ENCODE measurements around the gene ERC1.

DNA sequence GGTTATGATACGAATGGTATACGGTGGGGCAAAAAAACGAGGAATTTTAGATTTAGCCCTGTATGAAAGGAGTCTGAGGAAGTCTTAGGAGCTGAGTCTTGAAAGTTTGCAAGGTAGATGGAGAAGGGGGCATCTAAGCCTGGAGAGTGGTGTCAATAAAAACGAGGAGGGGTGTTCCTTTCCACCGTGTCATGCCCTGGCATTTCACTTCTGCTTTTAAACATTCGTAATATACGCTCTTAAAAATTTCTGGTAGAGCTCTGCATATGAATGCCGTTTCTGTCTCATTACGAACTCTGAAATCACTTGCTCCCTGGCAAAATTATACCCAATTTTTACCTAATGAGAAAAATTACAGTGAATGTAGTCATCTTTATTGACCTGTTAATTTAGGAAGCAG is 170.2 kb downstream of the ERC1 start:
- TF ChIP-seq POLR2AphosphoS5 (IDR thresholded peaks at IDR 0.05; ENCODE audit: low read depth, low read length): no peak
- TF ChIP-seq POLR2A (IDR thresholded peaks at IDR 0.05; ENCODE audit: low read depth, low read length): no peak
- no peak for TF ChIP-seq TAF1 (IDR thresholded peaks at IDR 0.05; ENCODE audit: low read depth, low read length)
- no peak for TF ChIP-seq POU2F2 (IDR thresholded peaks at IDR 0.05; ENCODE audit: low read depth, low read length)
- no peak for TF ChIP-seq PAX5 (IDR thresholded peaks at IDR 0.05; ENCODE audit: insufficient read depth, low read length, severe bottlenecking)
